AG10803 (cell line): ENCODE data around the gene COL1A1.

ENCODE experiments used
- DNase-seq: peaks from one replicate; pipeline ENCODE4 v3.0.0; 2010; ENCODE audit warnings: low read depth
- H3K4me3 ChIP-seq: 2 replicates; pipeline ENCODE4 v1.5.1; 2011; ENCODE audit warnings: mild to moderate bottlenecking, low read length, control low read depth
- TF ChIP-seq, protein P1 (sequence below): conservative IDR thresholded peaks from 2 replicates; pipeline ENCODE4 v1.5.1; 2011; ENCODE audit warnings: mild to moderate bottlenecking, low read length, control low read depth, inconsistent platforms

COL1A1 gene

GRCh38 chr17:50151937-50152547 lies 49.4 kb downstream of the COL1A1 start:
- TF ChIP-seq, protein P1, sequence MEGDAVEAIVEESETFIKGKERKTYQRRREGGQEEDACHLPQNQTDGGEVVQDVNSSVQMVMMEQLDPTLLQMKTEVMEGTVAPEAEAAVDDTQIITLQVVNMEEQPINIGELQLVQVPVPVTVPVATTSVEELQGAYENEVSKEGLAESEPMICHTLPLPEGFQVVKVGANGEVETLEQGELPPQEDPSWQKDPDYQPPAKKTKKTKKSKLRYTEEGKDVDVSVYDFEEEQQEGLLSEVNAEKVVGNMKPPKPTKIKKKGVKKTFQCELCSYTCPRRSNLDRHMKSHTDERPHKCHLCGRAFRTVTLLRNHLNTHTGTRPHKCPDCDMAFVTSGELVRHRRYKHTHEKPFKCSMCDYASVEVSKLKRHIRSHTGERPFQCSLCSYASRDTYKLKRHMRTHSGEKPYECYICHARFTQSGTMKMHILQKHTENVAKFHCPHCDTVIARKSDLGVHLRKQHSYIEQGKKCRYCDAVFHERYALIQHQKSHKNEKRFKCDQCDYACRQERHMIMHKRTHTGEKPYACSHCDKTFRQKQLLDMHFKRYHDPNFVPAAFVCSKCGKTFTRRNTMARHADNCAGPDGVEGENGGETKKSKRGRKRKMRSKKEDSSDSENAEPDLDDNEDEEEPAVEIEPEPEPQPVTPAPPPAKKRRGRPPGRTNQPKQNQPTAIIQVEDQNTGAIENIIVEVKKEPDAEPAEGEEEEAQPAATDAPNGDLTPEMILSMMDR = no peak
- DNase-seq = peak; percentile 86
- peak overlapping the region; percentile 79 for H3K4me3 ChIP-seq

- TF ChIP-seq, protein P1 = peak; percentile 64
- peak; percentile 87 for DNase-seq
- H3K4me3 ChIP-seq = peak overlapping the region; percentile 79
Measured at GRCh38 chr17:50151041-50151936, 50.1 kb downstream of the COL1A1 start.

GRCh38 chr17:50150354-50151040 lies 50.9 kb downstream of the COL1A1 start, which contains the start of gene PPP1R9B:
Gene PPP1R9B, minus strand, starts transcription at chr17:50150677. Its CDS starts 164 bp downstream, at chr17:50150513.
- TF ChIP-seq, protein P1 = no peak
- DNase-seq = no peak
- H3K4me3 ChIP-seq = peak within 1 kb of the TSS; percentile 79

- H3K4me3 ChIP-seq = peak overlapping the region; percentile 79
- TF ChIP-seq, protein P1 = no peak
- peak; percentile 60 for DNase-seq
Measured at GRCh38 chr17:50149417-50150353, 51.7 kb downstream of the COL1A1 start.

DNA sequence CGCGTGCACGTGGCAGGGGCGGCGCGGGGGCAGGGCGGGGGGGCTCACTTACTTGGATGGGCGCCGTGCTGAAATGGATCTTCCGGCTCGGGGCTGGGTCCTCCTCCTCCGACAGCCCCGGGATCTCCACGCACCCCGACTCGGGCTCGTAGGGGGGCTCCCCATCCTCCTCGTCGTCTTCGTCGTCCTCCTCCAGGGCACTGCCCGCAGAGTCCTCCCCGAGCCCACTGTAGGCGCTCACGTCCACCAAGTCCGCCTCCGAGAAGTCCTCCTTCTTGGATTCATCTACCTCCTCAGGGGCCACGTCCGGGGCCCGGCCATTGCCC lies 52.4 kb downstream of the COL1A1 start:
- no peak for DNase-seq
- H3K4me3 ChIP-seq = peak overlapping the region; percentile 79
- TF ChIP-seq, protein P1 = no peak

- TF ChIP-seq, protein P1 = peak; percentile 46
- peak; percentile 31 for DNase-seq
- peak overlapping the region; percentile 79 for H3K4me3 ChIP-seq
Measured at GRCh38 chr17:50148226-50149090, 53.0 kb downstream of the COL1A1 start.
